Testis (tissue), 2 donors: Measurements from ENCODE around the gene VWC2L.

Experiments
- POLR2A ChIP-seq: fragments of 450-650 bp; IDR thresholded peaks from one replicate; pipeline ENCODE4 v1.6.1; 2017; ENCODE audit warnings: antibody characterized with exemption, mild to moderate bottlenecking, moderate library complexity
- TF ChIP-seq, protein P1 (sequence below), 3 experiments: fragments of 450-650 bp in 2 of 3; fragments of 200-600 bp in 1 of 3; sonication (generic) in 1 of 3; IDR thresholded peaks; one replicate each; pipeline ENCODE4 v1.5.1; 2016 to 2019; ENCODE audit warnings: antibody characterized with exemption in 3 of 3, mild to moderate bottlenecking in 2 of 3, moderate library complexity in 1 of 3

DNA sequence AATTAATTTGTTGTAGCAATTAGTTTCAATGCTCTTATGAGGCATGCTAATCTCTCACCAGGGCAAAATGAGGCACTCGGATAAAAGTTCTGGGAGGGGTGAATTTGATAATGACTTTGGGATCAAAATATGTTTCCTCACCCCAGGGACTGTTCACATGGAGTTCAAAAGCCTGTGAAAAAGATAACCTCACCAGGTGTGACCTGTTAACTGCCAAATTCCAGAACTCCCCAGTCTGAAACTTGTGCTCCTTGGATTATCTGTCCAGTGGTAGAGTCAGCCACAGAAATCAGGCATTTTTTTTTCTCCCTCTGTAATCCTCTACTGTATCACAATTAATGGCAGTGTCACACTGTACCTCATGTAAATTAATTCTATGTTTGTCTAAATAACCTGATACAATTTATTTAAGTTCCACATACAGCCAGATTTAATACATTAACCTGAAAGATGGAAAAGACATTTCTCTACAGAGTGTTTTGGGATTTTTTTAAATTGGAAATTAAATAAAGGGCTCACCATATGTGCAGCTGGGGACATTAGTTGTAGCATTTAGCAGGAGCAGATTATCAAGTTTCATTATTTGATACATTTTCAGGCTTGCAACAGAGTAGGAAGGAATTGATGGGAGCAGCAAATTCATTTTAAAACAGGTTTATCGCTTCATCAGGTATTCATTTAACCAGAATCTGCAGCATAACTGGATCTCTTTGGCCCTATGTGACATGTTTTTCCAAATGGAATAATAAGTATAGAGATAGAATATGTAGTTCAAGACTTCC lies 191.2 kb downstream of the VWC2L start:
- TF ChIP-seq, protein P1, sequence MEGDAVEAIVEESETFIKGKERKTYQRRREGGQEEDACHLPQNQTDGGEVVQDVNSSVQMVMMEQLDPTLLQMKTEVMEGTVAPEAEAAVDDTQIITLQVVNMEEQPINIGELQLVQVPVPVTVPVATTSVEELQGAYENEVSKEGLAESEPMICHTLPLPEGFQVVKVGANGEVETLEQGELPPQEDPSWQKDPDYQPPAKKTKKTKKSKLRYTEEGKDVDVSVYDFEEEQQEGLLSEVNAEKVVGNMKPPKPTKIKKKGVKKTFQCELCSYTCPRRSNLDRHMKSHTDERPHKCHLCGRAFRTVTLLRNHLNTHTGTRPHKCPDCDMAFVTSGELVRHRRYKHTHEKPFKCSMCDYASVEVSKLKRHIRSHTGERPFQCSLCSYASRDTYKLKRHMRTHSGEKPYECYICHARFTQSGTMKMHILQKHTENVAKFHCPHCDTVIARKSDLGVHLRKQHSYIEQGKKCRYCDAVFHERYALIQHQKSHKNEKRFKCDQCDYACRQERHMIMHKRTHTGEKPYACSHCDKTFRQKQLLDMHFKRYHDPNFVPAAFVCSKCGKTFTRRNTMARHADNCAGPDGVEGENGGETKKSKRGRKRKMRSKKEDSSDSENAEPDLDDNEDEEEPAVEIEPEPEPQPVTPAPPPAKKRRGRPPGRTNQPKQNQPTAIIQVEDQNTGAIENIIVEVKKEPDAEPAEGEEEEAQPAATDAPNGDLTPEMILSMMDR (IDR thresholded peaks at IDR 0.05) = no peak
- TF ChIP-seq POLR2A = no peak
